Ovary (tissue), 9 donors: ENCODE data around the gene AKT1. TPM values are rescaled to one million over a fixed set of nuclear protein-coding genes. Genes with fewer than 3 reads are reported as not detected.

Experiments used
- DNase-seq, 5 donors: peaks; one replicate each; pipeline ENCODE4 v3.0.0-alpha.2; 2019 to 2020
- H3K27ac ChIP-seq, 2 donors: fragments of 200-600 bp; one replicate each; pipeline versions ENCODE4 v1.5.1 to v1.8.0; 2019 to 2022
- H3K27me3 ChIP-seq: fragments of 200-600 bp; one replicate; pipeline ENCODE4 v1.8.0; 2022
- H3K36me3 ChIP-seq: fragments of 200-600 bp; sonication (generic); one replicate; pipeline ENCODE4 v1.5.1; 2019
- H3K4me1 ChIP-seq: one replicate; pipeline ENCODE4 v1.8.1; 2013; ENCODE audit warnings: mild to moderate bottlenecking, moderate library complexity; ENCODE audit not compliant: insufficient read depth
- H3K4me3 ChIP-seq: fragments of 200-600 bp; sonication (generic); one replicate; pipeline ENCODE4 v1.5.1; 2017
- H3K9me3 ChIP-seq, 2 donors: fragments of 200-600 bp in 1 of 2; sonication (generic) in 1 of 2; one replicate each; pipeline versions ENCODE4 v1.5.1 to v1.8.1; 2013 to 2019; ENCODE audit warnings: mild to moderate bottlenecking in 1 of 2, moderate library complexity in 1 of 2
- EP300 ChIP-seq: sonication (generic); formaldehyde crosslinking; IDR thresholded peaks from one replicate; pipeline ENCODE4 v1.6.1; 2017; ENCODE audit warnings: antibody characterized with exemption
- POLR2A ChIP-seq: fragments of 450-650 bp; IDR thresholded peaks from one replicate; pipeline ENCODE4 v1.6.1; 2017; ENCODE audit warnings: antibody characterized with exemption, mild to moderate bottlenecking, moderate library complexity
- WGBS, 3 donors: extraction: QIAGEN DNeasy Blood & Tissue Kit in 1 of 3; methylation state at CpG; one replicate each; pipeline versions ENCODE4 v1.1.5 to v1.1.7; 2013 to 2017; 5-methylcytosine and 5-hydroxymethylcytosine counted together
- intact Hi-C, 4 donors: fragments of 100-400 bp; cut with DNase I; formaldehyde crosslinking; loops; one replicate each; pipeline versions ENCODE4 v1.11.0 to v1.15.1; 2022 to 2023
- polyA plus RNA-seq, 2 donors: library from polyadenylated mRNA; stranded (reverse); fragments of 200-250 nt in 1 of 2; fragments of 350-450 nt in 1 of 2; fragmentation: Illumina TruSeq in 1 of 2; extraction: RNeasy Lipid Tissue Mini Kit (QIAGEN cat#74804) in 1 of 2; gene quantifications; one replicate each; pipeline ENCODE4 v1.2.3, GENCODE V29; 2013 to 2014
- total RNA-seq, 7 donors: library from RNA; depleted of rRNA in 2 of 7; stranded (reverse); fragments of >200 nt in 2 of 7; fragmentation: NEBNext Ultra II Directional in 3 of 7; extraction: Animal tissue kit (Norgen Biotek cat#: 25700) in 3 of 7; gene quantifications; one replicate each; pipeline versions ENCODE4 v1.1.0 to v1.2.4, GENCODE V29; 2016 to 2023
- TF ChIP-seq, protein P1 (sequence below), 3 donors: fragments of 450-650 bp in 2 of 3; fragments of 200-600 bp in 1 of 3; IDR thresholded peaks; one replicate each; pipeline versions ENCODE4 v1.5.1 to v1.8.0; 2016 to 2022; ENCODE audit warnings: antibody characterized with exemption in 3 of 3, mild to moderate bottlenecking in 1 of 3
- donor health status: DM: no; HTN: no; CAD: no; lungs with moderate emphysema.
- donor health status: DM: no; HTN: no; CAD: no.
- donor health status: Bipolar disorder and iron deficiency.
- donor health status: DM: yes; HTN: yes; CAD: no.
- donor health status: DM: no; HTN: no; CAD: no.
- donor health status: DM: yes; HTN: yes; CAD: no.

Gene AKT1
- total and polyA plus RNA-seq, 9 donors, result 53.9 to 105 (median 95.4) TPM

DNA sequence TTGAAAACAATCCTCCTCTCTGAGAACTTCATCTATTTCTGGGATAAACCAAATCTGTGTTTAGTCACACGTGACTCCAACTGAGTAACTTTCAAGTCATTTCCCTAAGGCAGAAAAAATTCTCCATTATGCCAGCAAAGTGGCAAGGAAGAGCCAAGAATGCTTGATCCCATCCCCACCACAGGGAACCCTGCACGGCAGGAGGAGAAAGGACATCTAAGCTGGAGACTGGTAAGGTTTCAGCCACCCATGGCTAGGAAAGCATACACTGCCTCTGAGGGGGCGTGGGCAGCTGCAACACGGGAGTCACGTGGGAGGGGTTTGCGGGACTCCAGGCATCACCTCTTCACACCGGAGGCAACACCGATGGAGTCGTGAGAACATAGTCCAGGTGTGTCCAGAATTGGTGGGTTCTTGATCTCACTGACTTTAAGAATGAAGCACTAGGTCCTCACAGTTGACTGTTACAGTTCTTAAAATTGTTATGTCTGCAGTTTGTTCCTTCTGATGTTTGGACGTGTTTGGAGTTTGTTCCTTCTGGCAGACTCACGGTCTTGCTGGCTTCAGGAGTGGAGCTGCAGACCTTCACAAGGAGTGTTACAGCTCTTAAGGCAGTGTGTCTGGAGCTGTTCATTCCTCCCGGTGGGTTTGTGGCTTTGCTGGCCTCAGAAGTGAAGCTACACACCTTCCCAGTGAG lies 45.3 kb downstream of the AKT1 start:
- intact Hi-C loops, result no loop called here
- Histone ChIP-seq H3K27me3 (no peaks in the 10 kb centered on the region), H3K27ac (no peak overlapping the region), H3K36me3 (no peaks in the 10 kb centered on the region), H3K4me1 (peaks cover 13% of the 10 kb centered on the region), H3K4me3 (no peak overlapping the region), H3K9me3 (no peaks in the 10 kb centered on the region)
- DNase-seq, result no peak
- 66 to 70% (median 68%) methylated on average over 12 of the region's 12 CpGs for WGBS, 3 donors
- TF ChIP-seq, protein P1, sequence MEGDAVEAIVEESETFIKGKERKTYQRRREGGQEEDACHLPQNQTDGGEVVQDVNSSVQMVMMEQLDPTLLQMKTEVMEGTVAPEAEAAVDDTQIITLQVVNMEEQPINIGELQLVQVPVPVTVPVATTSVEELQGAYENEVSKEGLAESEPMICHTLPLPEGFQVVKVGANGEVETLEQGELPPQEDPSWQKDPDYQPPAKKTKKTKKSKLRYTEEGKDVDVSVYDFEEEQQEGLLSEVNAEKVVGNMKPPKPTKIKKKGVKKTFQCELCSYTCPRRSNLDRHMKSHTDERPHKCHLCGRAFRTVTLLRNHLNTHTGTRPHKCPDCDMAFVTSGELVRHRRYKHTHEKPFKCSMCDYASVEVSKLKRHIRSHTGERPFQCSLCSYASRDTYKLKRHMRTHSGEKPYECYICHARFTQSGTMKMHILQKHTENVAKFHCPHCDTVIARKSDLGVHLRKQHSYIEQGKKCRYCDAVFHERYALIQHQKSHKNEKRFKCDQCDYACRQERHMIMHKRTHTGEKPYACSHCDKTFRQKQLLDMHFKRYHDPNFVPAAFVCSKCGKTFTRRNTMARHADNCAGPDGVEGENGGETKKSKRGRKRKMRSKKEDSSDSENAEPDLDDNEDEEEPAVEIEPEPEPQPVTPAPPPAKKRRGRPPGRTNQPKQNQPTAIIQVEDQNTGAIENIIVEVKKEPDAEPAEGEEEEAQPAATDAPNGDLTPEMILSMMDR (IDR thresholded peaks at IDR 0.05), result no peak
- no peak for TF ChIP-seq POLR2A
- TF ChIP-seq EP300, result no peak

DNA sequence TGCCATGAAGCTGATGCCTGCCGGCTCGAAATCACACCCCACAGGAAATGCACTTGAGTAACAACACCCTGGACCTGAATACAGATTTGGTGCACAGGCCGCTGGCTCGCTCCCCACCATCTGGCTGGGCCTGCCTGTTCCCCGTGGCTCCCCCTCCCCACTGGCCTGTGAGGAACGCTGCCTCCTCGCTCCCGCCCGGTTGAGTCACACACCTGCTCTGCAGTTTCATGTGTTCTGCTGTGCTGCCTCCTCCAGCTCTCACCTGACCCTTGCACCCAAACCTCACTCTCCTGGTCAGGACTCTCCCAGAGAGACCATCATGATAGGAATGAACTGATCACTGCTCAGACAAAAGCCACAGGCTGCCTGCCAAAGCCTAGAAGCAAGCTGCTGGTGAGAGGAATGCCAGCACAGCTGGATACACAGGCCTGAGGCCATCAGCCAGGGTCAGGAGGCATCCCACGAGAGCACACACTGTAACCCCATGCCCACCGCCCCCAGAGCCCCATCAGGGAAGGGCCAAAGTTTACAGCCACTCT lies 46.4 kb downstream of the AKT1 start:
- no peak for DNase-seq
- WGBS, 3 donors, result 51 to 62% (median 54%) methylated on average over 11 of the region's 11 CpGs
- H3K4me1 ChIP-seq, result peaks cover 8% of the 10 kb centered on the region
- H3K27ac ChIP-seq, result no peak overlapping the region
- H3K4me3 ChIP-seq, result no peak overlapping the region
- H3K27me3 ChIP-seq, result no peaks in the 10 kb centered on the region
- no peaks in the 10 kb centered on the region for H3K36me3 ChIP-seq
- no peaks in the 10 kb centered on the region for H3K9me3 ChIP-seq
- TF ChIP-seq, protein P1 (IDR thresholded peaks at IDR 0.05), result no peak
- TF ChIP-seq POLR2A, result no peak
- TF ChIP-seq EP300, result no peak
- intact Hi-C loops, result no loop called here

DNA sequence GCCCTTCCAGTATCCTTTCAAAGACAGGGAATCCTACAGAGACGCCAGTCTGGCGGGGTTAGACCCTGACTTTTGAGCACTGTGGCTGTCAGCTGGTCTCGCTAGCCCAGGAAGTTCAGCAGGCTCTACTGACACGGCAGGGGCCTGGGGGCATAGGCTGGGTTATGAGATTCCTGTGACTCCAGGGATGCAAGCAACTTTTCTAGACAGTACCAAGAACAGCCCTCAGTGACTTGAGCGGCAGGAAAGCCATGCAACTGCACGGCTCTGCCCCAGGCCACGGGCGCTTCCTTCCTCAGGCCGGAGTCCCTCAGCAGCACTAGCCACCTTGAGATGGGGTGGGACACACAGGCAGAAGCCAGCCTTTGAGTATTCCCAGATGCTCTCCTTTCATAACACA lies 47.7 kb downstream of the AKT1 start:
- no peaks in the 10 kb centered on the region for H3K9me3 ChIP-seq
- DNase-seq, result no peak
- H3K27ac ChIP-seq, result no peak overlapping the region
- no peak overlapping the region for H3K4me3 ChIP-seq
- no peaks in the 10 kb centered on the region for H3K27me3 ChIP-seq
- no peaks in the 10 kb centered on the region for H3K36me3 ChIP-seq
- intact Hi-C loops, result no loop called here
- TF ChIP-seq EP300 (no peak), POLR2A (no peak)
- TF ChIP-seq, protein P1 (IDR thresholded peaks at IDR 0.05), result no peak
- 82 to 91% (median 87%) methylated on average over 9 of the region's 9 CpGs for WGBS, 3 donors
- peaks cover 4% of the 10 kb centered on the region for H3K4me1 ChIP-seq

DNA sequence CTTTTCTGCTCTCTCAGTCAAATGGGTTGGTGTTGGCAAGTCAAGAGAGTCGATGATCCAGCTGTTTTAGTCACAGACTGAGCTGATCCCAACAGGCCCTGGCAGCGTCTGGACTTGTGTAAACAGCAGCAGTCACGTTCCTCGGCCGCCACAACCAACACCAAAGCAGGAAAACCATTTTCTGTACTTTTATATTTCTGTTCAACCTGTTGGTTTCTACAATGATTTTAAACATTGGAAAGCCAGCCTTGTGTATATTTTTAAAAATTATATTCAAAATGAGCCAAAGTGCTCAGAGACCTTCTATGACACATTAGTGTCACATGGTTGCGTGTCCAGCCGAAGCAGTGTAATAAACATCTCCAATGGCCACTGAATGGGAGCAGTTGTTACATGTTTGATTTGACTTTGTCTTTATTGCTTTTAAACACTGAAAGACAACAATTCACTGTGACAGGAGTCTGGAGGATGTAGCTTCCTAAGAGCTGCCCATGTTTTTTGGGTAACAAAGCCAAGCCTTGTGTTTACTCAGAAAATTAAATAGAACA lies 48.5 kb downstream of the AKT1 start:
- 66 to 75% (median 69%) methylated on average over 7 of the region's 7 CpGs for WGBS, 3 donors
- H3K27ac ChIP-seq, result no peak overlapping the region
- no peak for DNase-seq
- H3K4me1 ChIP-seq, result peaks cover 2% of the 10 kb centered on the region
- intact Hi-C loops, result no loop called here
- no peak overlapping the region for H3K4me3 ChIP-seq
- H3K36me3 ChIP-seq, result no peaks in the 10 kb centered on the region
- TF ChIP-seq, protein P1 (IDR thresholded peaks at IDR 0.05), result no peak
- no peak for TF ChIP-seq POLR2A
- no peak for TF ChIP-seq EP300
- no peaks in the 10 kb centered on the region for H3K9me3 ChIP-seq
- no peaks in the 10 kb centered on the region for H3K27me3 ChIP-seq
